GM21529 (cell line): ENCODE results near the gene SLFN11.
A peak's percentile ranks its signal among the peaks of the same experiment; 100 is the strongest.
"Not testable (repeated sequence)": the region's sequence is repeated elsewhere in the genome, so short reads cannot be mapped to it uniquely, and the experiment has no call there.

Experiments used
- ATAC-seq: cut with Tn5 transposase; IDR thresholded peaks from one replicate; pipeline ENCODE4 v1.9.1; 2021; ENCODE audit not compliant: unreplicated experiment

The SLFN11 gene

DNA sequence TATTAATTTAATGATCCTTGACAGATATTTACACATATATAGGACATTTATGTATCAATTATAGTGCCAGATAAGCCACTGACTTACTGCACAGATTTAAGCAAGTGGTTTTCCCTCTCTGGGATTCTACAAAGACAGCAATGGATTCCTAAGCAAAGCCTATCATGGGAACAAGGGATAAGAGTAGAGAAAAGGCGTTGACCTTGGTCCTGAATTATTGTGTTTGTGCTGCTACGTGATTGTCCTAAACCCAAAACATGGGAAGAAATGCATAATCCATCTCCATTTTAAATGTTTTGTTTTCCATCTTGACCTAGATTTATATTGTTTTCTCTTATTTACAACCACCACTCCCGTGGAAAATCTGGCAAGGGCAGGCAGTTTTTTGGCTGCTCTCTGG is 14.0 kb downstream of the SLFN11 start:
- ATAC-seq: no peak

GRCh38 chr17:35352284-35352683 is 21.1 kb downstream of the SLFN11 start:
- no peak for ATAC-seq

GRCh38 chr17:35350493-35350892 is 22.9 kb downstream of the SLFN11 start:
- ATAC-seq: no peak

DNA sequence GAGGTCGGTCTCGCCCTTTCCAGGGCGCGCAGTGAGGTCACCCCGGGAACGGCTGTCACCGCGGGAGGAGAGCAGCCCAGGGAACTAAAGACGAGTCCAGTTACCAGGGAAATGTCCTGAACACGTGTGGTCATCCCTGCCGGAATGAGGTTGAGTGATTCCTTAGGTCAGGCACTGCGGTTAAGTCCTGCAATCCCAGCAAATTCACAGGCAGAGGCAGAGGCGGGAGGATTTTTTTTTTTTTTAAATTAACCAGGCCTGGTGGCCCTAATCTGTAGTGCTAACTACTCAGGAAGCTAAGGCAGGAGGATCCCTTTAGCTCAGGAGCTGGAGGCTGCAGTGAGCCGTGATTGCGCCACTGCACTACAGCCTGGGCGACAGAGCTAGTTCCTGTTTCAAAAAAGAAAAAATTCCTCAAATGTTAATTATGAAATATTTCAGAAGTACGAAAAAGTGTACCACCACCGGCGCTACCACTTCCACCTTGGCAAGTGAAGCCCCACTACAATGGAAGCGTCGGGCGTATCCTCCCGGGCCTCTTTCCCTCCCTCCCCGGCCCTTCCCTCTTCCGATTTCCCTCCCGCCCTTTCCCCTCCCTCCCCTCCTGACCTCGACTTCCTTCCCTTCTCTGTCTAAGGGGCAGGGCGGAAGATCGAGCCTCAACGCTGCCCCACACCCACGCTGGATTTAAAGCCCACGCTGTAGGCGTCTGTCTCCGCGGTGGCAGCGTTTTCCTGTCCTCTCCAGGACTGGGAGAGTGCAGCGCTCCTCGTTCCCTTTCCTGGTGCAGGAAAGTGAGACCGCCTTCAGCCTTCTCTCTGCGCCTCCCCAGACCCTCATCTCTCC is 27.3 kb downstream of the SLFN11 start:
- no peak for ATAC-seq

GRCh38 chr17:35345445-35345925 is 27.9 kb downstream of the SLFN11 start:
- ATAC-seq: no peak

GRCh38 chr17:35344262-35344661 is 29.2 kb downstream of the SLFN11 start:
- ATAC-seq: no peak

- no peak for ATAC-seq
Observed at GRCh38 chr17:35342276-35342675, 31.1 kb downstream of the SLFN11 start.

DNA sequence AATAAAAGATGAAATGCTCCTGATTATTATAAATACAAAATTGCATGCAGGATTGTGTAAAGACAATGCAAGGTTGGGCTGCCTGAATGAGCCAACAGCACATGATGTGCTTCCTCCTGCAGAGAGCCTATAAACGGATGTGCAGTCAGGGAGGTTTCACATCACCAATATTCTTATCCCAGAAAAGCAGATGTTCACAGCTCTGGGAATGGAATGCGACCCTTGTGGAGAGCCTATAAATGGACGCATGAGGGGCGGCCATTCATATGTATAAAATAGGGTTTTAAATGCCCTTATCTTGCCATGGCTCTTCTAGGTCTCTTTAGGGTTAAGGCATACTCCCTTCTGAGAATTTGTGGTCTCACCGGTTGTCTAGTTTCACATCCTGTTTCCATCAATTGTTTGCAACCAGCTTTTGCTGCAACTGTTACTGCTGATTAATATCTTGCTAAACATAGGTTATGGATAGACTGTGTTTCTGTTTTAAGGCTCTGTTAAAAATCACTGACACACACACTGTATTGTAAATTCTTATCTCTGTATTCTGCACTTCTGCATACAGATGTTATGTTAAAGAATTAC is 31.9 kb downstream of the SLFN11 start:
- ATAC-seq: no peak

DNA sequence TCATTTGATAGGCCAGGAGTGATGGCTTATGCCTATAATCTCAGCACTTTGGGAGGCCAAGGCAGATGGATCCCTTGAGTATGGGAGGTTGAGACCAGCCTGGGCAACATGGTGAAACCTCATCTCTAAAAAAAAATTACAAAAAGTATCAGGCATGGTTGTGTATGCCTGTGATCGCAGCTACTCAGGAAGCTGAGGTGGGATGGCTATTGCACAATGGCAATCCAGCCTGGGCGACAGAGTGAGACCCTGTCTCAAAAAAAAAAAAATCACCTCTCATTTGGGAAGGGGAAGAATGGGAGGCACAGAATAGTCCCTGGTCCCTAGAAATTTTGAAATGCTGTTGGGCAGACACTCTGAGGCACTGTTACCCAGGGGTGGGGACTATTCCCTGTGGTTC is 35.2 kb downstream of the SLFN11 start:
- ATAC-seq: no peak

GRCh38 chr17:35337364-35337763 is 36.1 kb downstream of the SLFN11 start:
- no peak for ATAC-seq

- ATAC-seq: not testable (repeated sequence)
Observed at GRCh38 chr17:35333578-35333977, 39.8 kb downstream of the SLFN11 start.

- ATAC-seq: no peak
Observed at GRCh38 chr17:35322749-35323148, 50.7 kb downstream of the SLFN11 start.

GRCh38 chr17:35315971-35316370 is 57.5 kb downstream of the SLFN11 start:
- ATAC-seq: no peak

DNA sequence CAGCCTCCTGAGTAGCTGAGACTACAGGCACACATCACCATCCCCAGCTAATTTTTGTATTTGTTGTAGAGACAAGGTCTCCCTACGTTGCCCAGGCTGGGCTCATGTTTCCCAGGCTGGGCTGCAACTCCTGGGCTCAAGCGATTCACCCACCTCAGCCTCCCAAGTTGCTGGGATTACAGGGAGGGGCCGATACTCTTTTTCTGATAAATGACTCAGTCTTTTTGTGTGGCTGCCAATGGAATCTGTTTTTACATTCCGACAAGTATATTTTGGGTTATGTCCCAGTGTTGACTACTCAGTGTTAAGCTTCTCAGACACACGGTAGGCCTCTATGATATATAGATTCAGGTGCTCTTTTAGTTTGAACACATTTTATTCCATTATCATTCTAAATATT is 58.1 kb downstream of the SLFN11 start:
- ATAC-seq: no peak

- no peak for ATAC-seq
Observed at GRCh38 chr17:35314415-35315216, 58.8 kb downstream of the SLFN11 start.

DNA sequence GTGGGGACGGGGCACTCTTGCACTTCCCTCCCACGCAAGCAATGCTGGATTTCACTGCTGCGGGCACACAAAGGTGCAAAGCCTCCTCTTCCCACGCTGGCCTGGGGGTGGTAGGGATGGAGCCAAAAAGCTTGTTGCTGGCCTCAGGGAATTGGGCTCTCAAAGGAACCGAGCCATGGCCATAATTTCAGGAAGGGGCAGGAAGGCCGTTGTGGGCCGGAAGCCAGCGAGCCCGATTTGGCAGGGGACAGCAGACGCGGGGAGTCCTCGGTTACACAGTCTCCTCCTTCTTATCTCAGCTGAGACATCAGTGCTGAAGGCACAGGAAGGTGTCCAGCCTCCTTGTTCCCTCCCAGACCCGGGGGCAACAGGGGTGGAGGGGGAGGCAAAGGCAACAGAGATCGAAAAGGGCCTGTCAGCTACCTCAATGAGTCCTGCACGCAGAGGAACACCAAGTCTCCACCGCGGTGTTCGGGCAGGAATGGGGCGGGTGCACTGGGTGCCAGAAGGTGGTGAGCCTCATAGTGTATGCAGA is 59.5 kb downstream of the SLFN11 start:
- ATAC-seq: no peak

GRCh38 chr17:35312790-35313711 is 60.4 kb downstream of the SLFN11 start:
- ATAC-seq: peak; percentile 73

GRCh38 chr17:35312346-35312745 is 61.1 kb downstream of the SLFN11 start:
- no peak for ATAC-seq

- not testable (repeated sequence) for ATAC-seq
Observed at GRCh38 chr17:35309345-35309744, 64.1 kb downstream of the SLFN11 start.
